Activated CD4-positive, alpha-beta T cell treated with anti-CD3 and anti-CD28 coated beads for 24 hours (primary cell): Measurements from ENCODE around the gene C1QL1.

ENCODE experiments used
- DNase-seq, 2 donors: peaks; one replicate each; pipeline ENCODE4 v3.0.0-alpha.2; 2020; ENCODE audit warnings: low read depth in 2 of 2

The C1QL1 gene

DNA sequence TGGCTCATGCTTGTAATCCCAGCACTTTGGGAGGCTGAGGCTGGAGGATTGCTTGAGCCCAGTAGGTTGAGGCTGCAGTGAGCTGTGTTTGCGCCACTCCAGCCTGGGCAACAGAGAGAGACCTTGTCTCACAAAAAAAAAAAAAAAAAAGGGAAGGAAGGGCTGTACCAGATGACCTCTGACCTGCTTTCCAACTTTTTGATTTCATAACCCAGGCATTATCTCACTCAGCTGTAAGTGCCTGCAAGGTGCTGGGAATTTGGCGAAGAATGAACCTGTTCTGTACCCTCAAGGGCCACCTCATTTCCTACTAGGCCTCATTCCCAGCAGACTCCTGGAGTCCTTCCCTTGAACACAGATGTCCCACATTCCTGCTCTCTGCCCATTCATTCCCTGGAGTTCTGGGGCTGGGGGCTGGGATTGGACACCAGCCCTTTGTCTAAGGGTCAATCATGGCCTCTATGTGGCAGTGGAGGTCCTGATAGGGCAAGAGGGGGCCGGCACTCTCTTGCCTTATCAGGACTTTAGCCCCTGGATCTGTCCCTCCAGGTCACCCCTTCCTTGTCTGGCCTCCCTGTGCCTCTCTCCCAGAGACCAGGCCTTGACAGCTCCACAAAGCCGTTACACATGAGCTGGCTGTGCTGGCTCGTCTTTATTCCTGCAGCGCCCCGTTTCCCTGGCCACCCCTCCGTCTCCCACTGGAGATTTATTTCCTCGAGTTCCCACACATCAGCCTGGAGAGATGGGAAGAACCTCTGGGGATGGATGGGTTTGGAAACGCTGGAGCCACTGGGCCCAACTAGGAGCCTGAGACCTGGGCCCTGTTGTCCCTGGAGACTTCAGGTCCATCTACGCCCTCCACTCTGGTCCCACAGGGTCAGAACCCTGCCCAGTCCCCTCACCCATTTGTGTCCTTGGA lies 52.0 kb downstream of the C1QL1 start:
- DNase-seq, result no peak

DNA sequence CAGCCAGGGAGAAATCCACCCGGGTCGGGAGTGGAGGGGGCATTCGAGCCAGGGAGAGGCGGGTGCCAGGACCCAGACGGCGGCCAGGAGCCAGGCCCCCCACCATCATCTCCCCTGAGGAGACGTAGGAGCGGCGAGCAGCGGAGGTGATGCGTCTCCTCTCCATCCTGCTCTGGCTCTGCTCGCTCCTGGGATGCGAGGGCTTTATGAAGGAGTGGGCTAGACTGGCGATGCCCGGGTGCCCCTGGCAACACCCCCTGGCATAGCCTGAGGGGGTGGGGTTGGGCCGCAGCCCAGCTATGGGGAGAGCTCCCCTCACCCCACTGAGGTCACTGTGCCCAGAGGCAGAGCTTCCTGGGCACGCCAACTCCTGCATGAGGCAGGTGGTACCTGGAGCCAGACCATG lies 52.8 kb downstream of the C1QL1 start, which contains the start of gene GFAP:
Gene GFAP, minus strand, starts transcription at position 180 of the 406 bp plus-strand sequence. Its CDS starts 14 bp downstream, at position 166.
- no peak for DNase-seq

DNA sequence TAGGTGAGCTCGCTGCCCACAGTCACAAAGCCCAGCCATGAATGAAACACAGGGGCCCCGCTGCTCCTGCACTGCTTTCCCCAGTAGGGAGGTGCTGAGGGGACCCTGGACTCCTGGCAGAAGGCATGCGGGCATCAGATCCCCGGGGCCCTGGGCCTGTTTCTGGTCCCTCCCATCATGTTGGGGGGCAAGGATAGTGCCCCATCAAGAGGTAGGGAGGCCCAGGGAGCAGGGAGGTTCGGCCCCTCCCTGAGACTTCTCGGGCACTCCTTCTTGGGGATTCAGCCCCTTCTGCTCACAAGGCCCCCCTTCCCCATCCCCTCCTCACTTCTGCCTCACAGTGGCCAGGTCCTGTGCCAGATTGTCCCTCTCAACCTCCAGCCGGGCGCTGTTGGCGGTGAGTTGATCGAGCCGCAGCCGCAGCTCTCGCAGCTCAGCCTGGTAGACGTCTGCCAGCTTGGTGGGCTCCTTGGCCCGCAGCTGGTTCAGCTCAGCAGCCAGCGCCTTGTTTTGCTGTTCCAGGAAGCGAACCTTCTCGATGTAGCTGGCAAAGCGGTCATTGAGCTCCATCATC lies 53.3 kb downstream of the C1QL1 start:
- no peak for DNase-seq

DNA sequence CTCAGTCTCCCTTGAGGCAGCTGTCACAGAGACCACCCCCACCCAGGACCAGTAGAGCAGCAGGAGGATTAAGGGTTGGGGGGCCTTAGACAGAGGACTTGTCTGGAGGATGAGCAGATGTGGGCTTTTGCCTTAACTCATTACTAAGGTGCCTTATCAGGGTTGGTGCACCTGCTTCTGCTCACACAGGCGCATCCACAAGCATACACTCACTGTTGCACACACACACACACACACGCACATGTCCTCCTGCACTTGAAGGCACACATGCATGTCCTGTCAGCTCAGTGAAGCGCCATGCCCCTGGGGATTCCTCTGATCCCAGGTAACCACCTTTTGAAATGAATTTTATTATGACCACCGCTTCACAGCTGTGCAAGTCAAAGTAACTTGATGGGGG lies 54.0 kb downstream of the C1QL1 start:
- no peak for DNase-seq

DNA sequence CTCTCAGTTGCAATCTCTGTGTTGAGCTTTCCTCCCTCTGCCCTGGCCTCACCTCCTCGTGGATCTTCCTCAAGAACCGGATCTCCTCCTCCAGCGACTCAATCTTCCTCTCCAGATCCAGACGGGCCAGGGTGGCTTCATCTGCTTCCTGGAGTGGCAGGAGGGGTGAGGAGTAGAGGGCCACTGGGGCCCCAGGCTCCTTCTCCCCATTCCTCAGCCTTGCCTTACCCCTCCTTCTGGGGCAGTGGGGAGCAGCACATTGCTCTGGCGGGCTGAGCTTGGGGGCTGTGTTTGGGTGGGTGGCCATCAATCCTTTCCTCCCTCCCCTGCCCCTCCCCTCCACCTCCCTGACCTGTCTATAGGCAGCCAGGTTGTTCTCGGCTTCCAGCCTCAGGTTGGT lies 54.4 kb downstream of the C1QL1 start:
- no peak for DNase-seq

DNA sequence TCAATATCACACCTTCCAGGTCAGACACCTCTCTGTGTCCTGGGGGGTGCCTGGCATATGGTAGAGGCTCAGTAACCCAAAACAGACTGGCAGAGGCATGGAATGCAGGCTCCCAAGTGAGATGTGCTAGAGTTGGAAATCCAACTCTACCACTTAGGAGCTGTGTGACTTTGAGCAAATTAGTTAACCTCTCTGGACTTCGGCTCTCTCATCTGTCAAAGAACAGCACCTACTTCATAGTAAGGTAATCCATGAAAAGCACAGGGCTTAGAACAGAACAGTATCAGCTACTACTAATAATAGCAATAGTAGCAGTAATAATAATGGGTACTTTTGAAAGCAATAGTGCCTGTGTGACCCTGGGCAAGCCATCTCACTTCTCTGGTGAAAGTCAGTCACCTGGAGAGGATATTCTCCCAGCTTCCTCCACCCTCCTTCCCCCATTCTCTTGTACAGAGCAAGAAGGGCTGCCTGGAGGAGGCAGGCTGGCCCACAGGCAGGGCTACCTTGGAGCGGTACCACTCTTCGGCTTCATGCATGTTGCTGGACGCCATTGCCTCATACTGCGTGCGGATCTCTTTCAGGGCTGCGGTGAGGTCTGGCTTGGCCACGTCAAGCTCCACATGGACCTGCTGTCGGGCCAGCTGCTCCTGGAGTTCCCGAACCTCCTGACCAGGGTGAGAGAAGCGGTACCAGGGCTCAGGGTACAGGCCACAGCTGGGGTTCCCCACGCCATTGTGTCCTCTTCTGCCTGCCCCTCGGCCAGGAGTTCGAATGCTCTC lies 55.1 kb downstream of the C1QL1 start:
- DNase-seq, result no peak

DNA sequence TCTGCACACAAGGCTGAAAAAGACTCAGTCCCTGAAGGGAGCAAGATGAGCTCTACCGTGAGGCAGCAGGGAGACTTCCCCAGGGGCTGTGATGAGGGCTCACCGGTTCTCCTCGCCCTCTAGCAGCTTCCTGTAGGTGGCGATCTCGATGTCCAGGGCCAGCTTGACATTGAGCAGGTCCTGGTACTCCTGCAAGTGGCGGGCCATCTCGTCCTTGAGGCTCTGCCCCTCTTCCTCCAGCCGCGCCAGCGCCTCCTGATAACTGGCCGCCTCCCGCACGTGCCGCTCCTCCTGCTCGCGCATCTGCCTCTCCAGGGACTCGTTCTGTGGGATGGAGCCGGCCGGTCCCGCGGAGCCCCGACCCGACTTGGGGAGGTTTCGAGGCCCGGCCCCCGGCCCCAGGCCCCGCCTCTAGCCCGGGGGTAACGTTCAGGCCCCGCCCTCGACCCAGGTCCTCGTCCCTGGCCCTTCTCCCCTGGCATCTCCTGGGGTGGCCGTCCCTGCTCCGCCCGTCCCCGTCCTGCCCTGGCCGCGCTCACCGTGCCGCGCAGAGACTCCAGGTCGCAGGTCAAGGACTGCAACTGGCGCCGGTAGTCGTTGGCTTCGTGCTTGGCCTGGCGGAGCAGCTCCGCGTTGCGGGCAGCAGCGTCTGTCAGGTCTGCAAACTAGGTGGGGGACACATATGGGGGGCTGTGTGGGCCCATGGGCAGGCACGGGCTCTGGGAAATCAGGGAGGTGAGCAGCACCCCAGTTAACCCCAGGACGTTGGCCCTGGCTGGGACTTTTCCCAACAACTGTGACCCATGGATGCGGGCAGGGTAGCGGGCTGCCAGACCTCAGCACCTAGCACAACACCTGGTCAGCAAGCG lies 56.7 kb downstream of the C1QL1 start:
- peak; percentile 26 to 33 for DNase-seq

DNA sequence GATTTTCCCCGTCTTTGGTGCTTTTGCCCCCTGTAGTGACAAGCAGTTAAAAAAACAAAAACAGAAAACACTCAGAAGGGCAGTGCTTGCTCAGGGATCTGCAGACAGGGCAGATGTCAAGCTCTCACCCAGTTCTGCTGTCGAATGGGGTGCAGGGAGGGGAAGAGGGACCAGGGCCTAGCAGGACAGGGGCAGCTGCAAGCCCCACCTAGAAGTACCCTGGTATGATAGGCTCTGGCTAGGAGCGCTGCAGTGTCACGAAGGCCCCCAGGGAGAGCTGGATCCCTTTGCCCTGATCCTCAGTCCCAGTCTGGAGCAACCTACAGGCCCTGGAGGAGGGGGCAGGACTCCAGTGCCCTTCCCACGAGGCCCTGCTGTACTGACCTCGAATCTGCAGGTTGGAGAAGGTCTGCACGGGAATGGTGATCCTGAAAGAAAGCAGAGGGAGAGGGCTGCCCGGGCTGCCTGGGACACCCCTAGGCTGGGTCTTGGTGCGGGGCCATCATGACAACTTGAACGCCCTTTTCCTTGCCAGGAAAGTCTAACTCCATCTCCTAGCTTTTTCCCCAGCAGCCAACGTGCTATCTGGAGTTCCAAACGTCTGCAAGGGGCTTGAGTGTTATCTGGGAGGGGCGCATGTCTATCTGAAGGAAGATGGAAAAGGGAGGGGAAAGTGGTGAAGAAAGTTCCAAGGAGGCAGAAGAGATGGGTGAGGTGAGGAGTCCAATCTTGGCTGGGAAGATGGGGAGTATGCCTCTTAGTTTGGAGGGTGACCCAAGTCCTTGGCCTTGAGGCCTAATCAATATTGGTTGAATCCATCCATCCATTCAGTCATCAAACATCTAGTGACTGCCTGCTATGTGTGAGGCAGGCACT lies 57.6 kb downstream of the C1QL1 start:
- no peak for DNase-seq
